HEK293T (cell line): ENCODE measurements around the gene GADD45A.
"Not testable (repeated sequence)": the region's sequence is repeated elsewhere in the genome, so short reads cannot be mapped to it uniquely, and the experiment has no call there.

Experiments used
- CTCF ChIA-PET: fragments of 350-600 bp; formaldehyde crosslinking; extraction: SDS; loops from one replicate; lab custom pipeline; 2021; ENCODE audit warnings: antibody characterized with exemption, inconsistent platforms; lab: Yijun Ruan, JAX
- POLR2A ChIA-PET: fragments of 350-600 bp; formaldehyde crosslinking; extraction: SDS; loops from one replicate; lab custom pipeline; 2020; ENCODE audit warnings: antibody characterized with exemption, inconsistent platforms; lab: Yijun Ruan, JAX
- DNase-seq: peaks from one replicate; pipeline ENCODE4 v3.0.0; 2012; ENCODE audit warnings: mixed read lengths; ENCODE audit errors: extremely low spot score
- ARNT ChIP-seq: fragments of 450-650 bp; IDR thresholded peaks from 2 replicates; pipeline ENCODE4 v1.6.1; 2017; ENCODE audit warnings: mild to moderate bottlenecking
- BHLHE40 ChIP-seq: fragments of 450-650 bp; IDR thresholded peaks from 2 replicates; pipeline ENCODE4 v1.6.1; 2016; ENCODE audit warnings: mild to moderate bottlenecking, moderate library complexity, borderline replicate concordance
- CTBP1 ChIP-seq: fragments of 450-650 bp; IDR thresholded peaks from 2 replicates; pipeline ENCODE4 v1.6.1; 2016; ENCODE audit warnings: borderline replicate concordance
- ELF4 ChIP-seq: fragments of 450-650 bp; IDR thresholded peaks from 2 replicates; pipeline ENCODE4 v1.6.1; 2017; ENCODE audit warnings: antibody characterized with exemption
- FOXA1 ChIP-seq: fragments of 450-650 bp; IDR thresholded peaks from 2 replicates; pipeline ENCODE4 v1.6.1; 2016; ENCODE audit warnings: mild to moderate bottlenecking
- FOXK2 ChIP-seq: fragments of 450-650 bp; IDR thresholded peaks from 2 replicates; pipeline ENCODE4 v1.6.1; 2016; ENCODE audit warnings: mild to moderate bottlenecking
- FOXM1 ChIP-seq: fragments of 450-650 bp; IDR thresholded peaks from 2 replicates; pipeline ENCODE4 v1.6.1; 2017; ENCODE audit warnings: mild to moderate bottlenecking, borderline replicate concordance
- HDGF ChIP-seq: fragments of 450-650 bp; IDR thresholded peaks from 2 replicates; pipeline ENCODE4 v1.6.1; 2017; ENCODE audit warnings: antibody characterized with exemption, borderline replicate concordance
- L3MBTL2 ChIP-seq: fragments of 450-650 bp; conservative IDR thresholded peaks from 2 replicates; pipeline ENCODE4 v1.6.1; 2016; ENCODE audit warnings: mild to moderate bottlenecking
- LEF1 ChIP-seq: fragments of 450-650 bp; IDR thresholded peaks from 2 replicates; pipeline ENCODE4 v1.6.1; 2017; ENCODE audit warnings: mild to moderate bottlenecking, borderline replicate concordance
- NFRKB ChIP-seq: fragments of 450-650 bp; IDR thresholded peaks from 2 replicates; pipeline ENCODE4 v1.6.1; 2016; ENCODE audit warnings: mild to moderate bottlenecking, moderate library complexity
- PKNOX1 ChIP-seq: fragments of 450-650 bp; IDR thresholded peaks from 2 replicates; pipeline ENCODE4 v1.6.1; 2016
- SP1 ChIP-seq: fragments of 450-650 bp; IDR thresholded peaks from 2 replicates; pipeline ENCODE4 v1.6.1; 2017
- SUZ12 ChIP-seq: fragments of 450-650 bp; IDR thresholded peaks from 2 replicates; pipeline ENCODE4 v1.6.1; 2016; ENCODE audit warnings: mild to moderate bottlenecking
- TARDBP ChIP-seq: fragments of 450-650 bp; IDR thresholded peaks from 2 replicates; pipeline ENCODE4 v1.6.1; 2016
- ZNF384 ChIP-seq: fragments of 450-650 bp; IDR thresholded peaks from 2 replicates; pipeline ENCODE4 v1.6.1; 2016

Gene GADD45A

GRCh38 chr1:67723620-67724019 lies 38.6 kb downstream of the GADD45A start:
- CTCF ChIA-PET = interaction anchor here (0.7 kb wide), 1 partner anchor 49 kb away, joined by 3 read pairs; no protein-coding TSS in a partner anchor
- POLR2A ChIA-PET = interaction anchor here (1.0 kb wide), 1 partner anchor 37 kb away, joined by 4 read pairs; no protein-coding TSS in a partner anchor
- DNase-seq = no peak
- no peak for TF ChIP-seq BHLHE40
- TF ChIP-seq TARDBP = no peak
- no peak for TF ChIP-seq SUZ12
- no peak for TF ChIP-seq ARNT
- TF ChIP-seq FOXA1 = no peak
- no peak for TF ChIP-seq FOXK2
- no peak for TF ChIP-seq FOXM1
- TF ChIP-seq ZNF384 = no peak
- TF ChIP-seq NFRKB = no peak
- no peak for TF ChIP-seq L3MBTL2
- TF ChIP-seq CTBP1 = no peak
- TF ChIP-seq HDGF = no peak
- no peak for TF ChIP-seq SP1
- no peak for TF ChIP-seq ELF4
- no peak for TF ChIP-seq LEF1

GRCh38 chr1:67724928-67725560 lies 40.0 kb downstream of the GADD45A start:
- no peak for TF ChIP-seq TARDBP
- no peak for TF ChIP-seq FOXK2
- TF ChIP-seq BHLHE40 = no peak
- no peak for TF ChIP-seq SUZ12
- no peak for TF ChIP-seq HDGF
- no peak for TF ChIP-seq CTBP1
- TF ChIP-seq L3MBTL2 = no peak
- TF ChIP-seq LEF1 = no peak
- no peak for TF ChIP-seq ARNT
- TF ChIP-seq PKNOX1 = no peak
- CTCF ChIA-PET = no interaction called here
- no peak for DNase-seq
- POLR2A ChIA-PET = no interaction called here

- CTCF ChIA-PET = no interaction called here
- TF ChIP-seq NFRKB = no peak
- no peak for TF ChIP-seq CTBP1
- TF ChIP-seq FOXA1 = no peak
- TF ChIP-seq SP1 = no peak
- TF ChIP-seq BHLHE40 = no peak
- no peak for TF ChIP-seq FOXM1
- no peak for TF ChIP-seq ELF4
- TF ChIP-seq SUZ12 = no peak
- no peak for TF ChIP-seq FOXK2
- TF ChIP-seq TARDBP = no peak
- no peak for TF ChIP-seq LEF1
- no peak for TF ChIP-seq PKNOX1
- POLR2A ChIA-PET = no interaction called here
- DNase-seq = no peak
Observed at GRCh38 chr1:67726224-67726623, 41.2 kb downstream of the GADD45A start.

- ChIA-PET CTCF (interaction anchor here (0.8 to 1.6 kb wide), 2 partner anchors 8 to 31 kb away, joined by 3 to 4 read pairs; no protein-coding TSS in a partner anchor), POLR2A (no interaction called here)
- no peak for TF ChIP-seq ELF4
- no peak for DNase-seq
Observed at GRCh38 chr1:67729872-67730271, 44.9 kb downstream of the GADD45A start.

- CTCF ChIA-PET = interaction anchor here (0.8 to 1.6 kb wide), 2 partner anchors 8 to 30 kb away, joined by 3 to 4 read pairs; no protein-coding TSS in a partner anchor
- POLR2A ChIA-PET, DNase-seq: not testable (repeated sequence)
Observed at GRCh38 chr1:67730312-67730711, 45.3 kb downstream of the GADD45A start.

- ChIA-PET POLR2A (interaction anchor here (1.0 to 2.0 kb wide), 3 partner anchors 11 to 46 kb away, joined by 3 to 6 read pairs (median 3); partner anchors contain the start of gene GADD45A), CTCF (interaction anchor here (0.5 to 1.6 kb wide), 2 partner anchors 29 to 99 kb away, joined by 3 to 4 read pairs; no protein-coding TSS in a partner anchor)
- TF ChIP-seq ZNF384 (no peak), FOXM1 (no peak), BHLHE40 (no peak), TARDBP (no peak), FOXA1 (no peak), L3MBTL2 (no peak), HDGF (no peak), SP1 (no peak), ARNT (no peak), NFRKB (no peak), CTBP1 (no peak), ELF4 (no peak), FOXK2 (no peak), SUZ12 (no peak), LEF1 (no peak)
- DNase-seq = no peak
Observed at GRCh38 chr1:67731322-67731721, 46.3 kb downstream of the GADD45A start.

GRCh38 chr1:67732750-67733151 lies 47.8 kb downstream of the GADD45A start:
- TF ChIP-seq FOXK2 = no peak
- no peak for DNase-seq
- ChIA-PET POLR2A (interaction anchor here (2.0 kb wide), 1 partner anchor 47 kb away, joined by 6 read pairs; the partner anchor contains the start of gene GADD45A), CTCF (no interaction called here)
